HCT116 (cell line): Measurements from ENCODE around the gene PRRC2A. TPM values are rescaled to one million over a fixed set of nuclear protein-coding genes. Genes with fewer than 3 reads are reported as not detected.

Source experiments
- ATAC-seq: fragments of 200-7000 bp; cut with Tn5 transposase; 2 replicates; pipeline ENCODE4 v1.9.1; 2020; ENCODE audit warnings: mild to moderate bottlenecking, moderate library complexity
- BruUV-seq: library from RNA; stranded (reverse); fragments of 400-500 nt; replicated peaks from 2 replicates; lab custom pipeline; 2021; lab: Mats Ljungman, UMichigan
- CTCF ChIA-PET: fragments of 300-600 bp; sonication (Branson Sonifier 250); formaldehyde crosslinking; loops from one replicate; lab custom pipeline; 2021; ENCODE audit warnings: antibody characterized with exemption; lab: Charles Lee
- POLR2A ChIA-PET: fragments of 300-600, 350-600 bp; sonication (Branson Sonifier 250); formaldehyde crosslinking; loops from one replicate; lab custom pipeline; 2021; ENCODE audit warnings: antibody characterized with exemption; lab: Charles Lee
- RAD21 ChIA-PET, 2 experiments: fragments of 300-600 bp; sonication (Branson Sonifier 250); formaldehyde crosslinking; loops; one replicate each; lab custom pipeline; 2023; ENCODE audit warnings: low total read pairs in 2 of 2; ENCODE audit not compliant: uncharacterized antibody in 2 of 2, unreplicated experiment in 2 of 2, low non-redundant PET in 1 of 2; lab: Charles Lee
- DNase-seq: peaks from one replicate; pipeline ENCODE4 v3.0.0-alpha.2; 2010; ENCODE audit warnings: low read depth, low spot score
- H2AFZ ChIP-seq: fragments of 200-600 bp; shearing (Covaris generic), sonication (generic); 2 replicates; pipeline ENCODE4 v1.6.1; 2017; ENCODE audit warnings: low read depth, mixed run types, mixed read lengths, antibody characterized with exemption, low read length; ENCODE audit not compliant: poor library complexity, severe bottlenecking
- H3K27ac ChIP-seq: 2 replicates; pipeline ENCODE4 v1.5.1; 2012; ENCODE audit warnings: low read depth, low read length
- H3K27me3 ChIP-seq: fragments of 200-600 bp; sonication (generic); 2 replicates; pipeline ENCODE4 v1.6.1; 2016; ENCODE audit warnings: mixed run types, low read length, mixed read lengths; ENCODE audit not compliant: insufficient read depth
- H3K36me3 ChIP-seq, 2 experiments: fragments of 200-500 bp in 1 of 2; fragments of 200-600 bp in 1 of 2; sonication (Bioruptor generic) in 1 of 2; sonication (generic) in 1 of 2; 2 replicates each; pipeline versions ENCODE4 v1.5.1 to v1.6.1; 2014 to 2016; ENCODE audit warnings: low read length in 2 of 2, inconsistent platforms in 1 of 2, mixed read lengths in 1 of 2, mixed run types in 1 of 2; ENCODE audit not compliant: insufficient read depth in 2 of 2, control insufficient read depth in 1 of 2
- H3K4me1 ChIP-seq, 2 experiments: fragments of 200-600 bp in 1 of 2; sonication (generic) in 1 of 2; 2 replicates each; pipeline versions ENCODE4 v1.5.1 to v1.6.1; 2012 to 2017; ENCODE audit warnings: low read length in 2 of 2, inconsistent platforms in 1 of 2, mild to moderate bottlenecking in 1 of 2, mixed read lengths in 1 of 2, mixed run types in 1 of 2, moderate library complexity in 1 of 2; ENCODE audit not compliant: insufficient read depth in 2 of 2, control insufficient read depth in 1 of 2
- H3K4me2 ChIP-seq: fragments of 200-600 bp; sonication (generic); 2 replicates; pipeline ENCODE4 v1.6.1; 2017; ENCODE audit warnings: mixed run types, low read length, mixed read lengths
- H3K4me3 ChIP-seq, 2 experiments: fragments of 200-600 bp in 1 of 2; sonication (generic) in 1 of 2; replicated peaks in 1 of 2; 2 replicates each; pipeline ENCODE4 v1.5.1; 2011 to 2016; ENCODE audit warnings: low read length in 2 of 2, control low read depth in 1 of 2, low read depth in 1 of 2, mild to moderate bottlenecking in 1 of 2, mixed read lengths in 1 of 2, mixed run types in 1 of 2
- H3K79me2 ChIP-seq: fragments of 200-600 bp; sonication (generic); 2 replicates; pipeline ENCODE4 v1.6.1; 2017; ENCODE audit warnings: mild to moderate bottlenecking, mixed run types, low read length, moderate library complexity, mixed read lengths; ENCODE audit not compliant: insufficient read depth
- H3K9ac ChIP-seq: fragments of 200-600 bp; sonication (generic); 2 replicates; pipeline ENCODE4 v1.6.1; 2016; ENCODE audit warnings: low read length, mixed read lengths
- H3K9me2 ChIP-seq: fragments of 200-600 bp; sonication (generic), shearing (Covaris generic); 2 replicates; pipeline ENCODE4 v1.6.1; 2017; ENCODE audit warnings: mixed run types, mild to moderate bottlenecking, moderate library complexity; ENCODE audit not compliant: insufficient read depth
- H3K9me3 ChIP-seq, 2 experiments: fragments of 200-500 bp in 1 of 2; fragments of 200-600 bp in 1 of 2; sonication (Bioruptor generic) in 1 of 2; sonication (generic) in 1 of 2; 2 replicates each; pipeline ENCODE4 v1.6.1; 2014 to 2017; ENCODE audit warnings: low read length in 2 of 2, mixed read lengths in 2 of 2, inconsistent platforms in 1 of 2, low read depth in 1 of 2, mild to moderate bottlenecking in 1 of 2, mixed run types in 1 of 2, moderate library complexity in 1 of 2; ENCODE audit not compliant: control insufficient read depth in 1 of 2, insufficient read depth in 1 of 2
- H4K20me1 ChIP-seq: fragments of 200-600 bp; sonication (generic), shearing (Covaris generic); 2 replicates; pipeline ENCODE4 v1.6.1; 2017; ENCODE audit warnings: mixed run types, mild to moderate bottlenecking, moderate library complexity; ENCODE audit not compliant: insufficient read depth
- EGR1 ChIP-seq: IDR thresholded peaks from 2 replicates; pipeline ENCODE4 v1.6.1; 2012; ENCODE audit warnings: low read depth
- EZH2 ChIP-seq: fragments of 200-600 bp; sonication (generic); IDR thresholded peaks from 2 replicates; pipeline ENCODE4 v1.6.1; 2017; ENCODE audit warnings: antibody characterized with exemption, mixed run types
- ZNF274 ChIP-seq: fragments of 200-500 bp; sonication (Bioruptor generic); IDR thresholded peaks from 2 replicates; pipeline ENCODE4 v1.6.1; 2014; ENCODE audit warnings: mild to moderate bottlenecking, low read depth, low read length, inconsistent platforms
- intact Hi-C: fragments of 100-400 bp; cut with micrococcal nuclease; formaldehyde crosslinking; loops from 2 replicates; pipeline ENCODE4 v1.10.0; 2022
- total RNA-seq: library from RNA; stranded (reverse); gene quantifications from one replicate; pipeline ENCODE4 v1.2.1, GENCODE V29; 2021; ENCODE audit not compliant: unreplicated experiment
- TF ChIP-seq, protein P1 (sequence below): IDR thresholded peaks from 2 replicates; pipeline ENCODE4 v1.6.1; 2012
- TF ChIP-seq, protein P2 (sequence below): IDR thresholded peaks from 2 replicates; pipeline ENCODE4 v1.6.1; 2011; ENCODE audit warnings: mild to moderate bottlenecking, low read length, moderate library complexity; ENCODE audit not compliant: insufficient replicate concordance; ENCODE audit errors: extremely low read depth

Gene PRRC2A
- total RNA-seq, 1 experiment from 2014 or later, result 250 TPM

DNA sequence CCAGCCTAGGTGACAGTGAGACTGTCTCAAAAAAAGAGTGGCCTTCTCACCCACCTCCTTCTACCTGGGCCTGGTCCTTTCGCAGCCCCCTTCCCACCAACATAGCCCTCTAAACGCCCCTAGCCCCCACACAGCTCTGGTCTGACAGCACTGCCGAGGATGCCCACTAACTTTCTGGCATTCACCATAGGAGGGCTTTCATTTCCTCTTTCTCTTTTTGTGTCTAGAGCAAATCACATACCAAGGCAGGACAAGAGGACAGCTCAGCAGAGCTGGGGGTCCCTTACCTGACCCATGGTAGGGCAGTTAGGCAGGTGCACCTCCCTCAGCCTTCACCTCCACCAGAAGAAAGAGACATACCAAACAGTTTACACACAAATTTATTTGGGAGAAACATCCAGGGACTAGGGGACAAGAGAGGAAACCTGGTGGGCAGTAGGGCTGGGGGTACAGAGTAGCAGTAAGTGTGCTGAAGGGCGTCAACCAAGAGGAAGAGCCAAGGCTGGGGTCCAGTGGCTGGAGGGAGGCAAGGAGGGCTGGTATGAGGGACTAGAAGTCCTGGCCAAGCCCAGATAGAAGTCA, 55.9 kb downstream of the PRRC2A start:
- ATAC-seq (no peak), DNase-seq (no peak)
- Histone ChIP-seq H3K4me3 (no peak overlapping the region), H3K27me3 (no peaks in the 10 kb centered on the region), H2AFZ (no peak overlapping the region), H3K4me2 (no peak overlapping the region), H3K27ac (no peak overlapping the region), H3K9me2 (no peaks in the 10 kb centered on the region), H3K79me2 (no peaks in the 10 kb centered on the region), H3K9me3 (no peaks in the 10 kb centered on the region), H3K9ac (no peak overlapping the region), H3K4me1 (peaks cover under 1 to 14% of the 10 kb centered on the region in 2 experiments; a peak in 3 of 4 replicates), H3K36me3 (peaks cover 8% of the 10 kb centered on the region in 2 experiments; a peak in 3 of 4 replicates), H4K20me1 (no peaks in the 10 kb centered on the region)
- BruUV-seq, result no TSS peak
- RAD21 ChIA-PET, result no interaction called here
- TF ChIP-seq EGR1 (no peak), EZH2 (no peak)
- TF ChIP-seq, protein P1, sequence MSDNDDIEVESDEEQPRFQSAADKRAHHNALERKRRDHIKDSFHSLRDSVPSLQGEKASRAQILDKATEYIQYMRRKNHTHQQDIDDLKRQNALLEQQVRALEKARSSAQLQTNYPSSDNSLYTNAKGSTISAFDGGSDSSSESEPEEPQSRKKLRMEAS, result no peak
- TF ChIP-seq, protein P2, sequence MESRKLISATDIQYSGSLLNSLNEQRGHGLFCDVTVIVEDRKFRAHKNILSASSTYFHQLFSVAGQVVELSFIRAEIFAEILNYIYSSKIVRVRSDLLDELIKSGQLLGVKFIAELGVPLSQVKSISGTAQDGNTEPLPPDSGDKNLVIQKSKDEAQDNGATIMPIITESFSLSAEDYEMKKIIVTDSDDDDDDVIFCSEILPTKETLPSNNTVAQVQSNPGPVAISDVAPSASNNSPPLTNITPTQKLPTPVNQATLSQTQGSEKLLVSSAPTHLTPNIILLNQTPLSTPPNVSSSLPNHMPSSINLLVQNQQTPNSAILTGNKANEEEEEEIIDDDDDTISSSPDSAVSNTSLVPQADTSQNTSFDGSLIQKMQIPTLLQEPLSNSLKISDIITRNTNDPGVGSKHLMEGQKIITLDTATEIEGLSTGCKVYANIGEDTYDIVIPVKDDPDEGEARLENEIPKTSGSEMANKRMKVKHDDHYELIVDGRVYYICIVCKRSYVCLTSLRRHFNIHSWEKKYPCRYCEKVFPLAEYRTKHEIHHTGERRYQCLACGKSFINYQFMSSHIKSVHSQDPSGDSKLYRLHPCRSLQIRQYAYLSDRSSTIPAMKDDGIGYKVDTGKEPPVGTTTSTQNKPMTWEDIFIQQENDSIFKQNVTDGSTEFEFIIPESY, result no peak
- intact Hi-C loops, result no loop called here
- CTCF ChIA-PET, result no interaction called here
- POLR2A ChIA-PET, result no interaction called here

DNA sequence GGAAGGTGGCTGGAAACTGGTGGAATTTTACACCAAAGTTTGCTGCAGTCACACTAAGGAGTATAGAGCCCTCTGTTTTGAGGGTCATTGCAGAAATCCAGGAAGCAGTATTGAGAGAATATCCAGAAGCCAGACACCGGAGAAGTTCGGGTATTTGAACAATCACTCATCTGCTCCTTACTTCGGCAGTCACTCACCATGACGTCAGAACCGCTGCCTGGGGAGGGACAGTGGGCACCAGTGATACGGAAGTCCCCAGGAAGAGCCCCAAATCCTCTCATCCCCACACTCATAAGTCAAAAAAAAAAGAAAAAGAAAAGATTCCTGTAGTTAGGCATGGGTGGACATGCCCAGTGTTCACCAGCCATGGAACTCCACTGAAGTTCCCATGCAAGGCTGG, 56.4 kb downstream of the PRRC2A start:
- ChIA-PET CTCF (no interaction called here), RAD21 (no interaction called here), POLR2A (interaction anchor here (0.6 kb wide), 1 partner anchor 148 kb away, joined by 3 read pairs; no protein-coding TSS in a partner anchor)
- no peak for DNase-seq
- Histone ChIP-seq H3K4me1 (peaks cover 4 to 19% of the 10 kb centered on the region in 2 experiments; a peak in 3 of 4 replicates), H3K27me3 (no peaks in the 10 kb centered on the region), H4K20me1 (no peaks in the 10 kb centered on the region), H3K9ac (no peak overlapping the region), H3K4me3 (no peak overlapping the region), H3K9me2 (no peaks in the 10 kb centered on the region), H3K79me2 (no peaks in the 10 kb centered on the region), H3K9me3 (no peaks in the 10 kb centered on the region), H3K4me2 (no peak overlapping the region), H3K27ac (no peak overlapping the region), H2AFZ (no peak overlapping the region), H3K36me3 (peaks cover 3% of the 10 kb centered on the region in 2 experiments; a peak in 2 of 4 replicates)
- TF ChIP-seq ZNF274, result no peak
- intact Hi-C loops, result no loop called here
- no TSS peak for BruUV-seq
- no peak for ATAC-seq
